Fibroblast of pulmonary artery (primary cell): ENCODE measurements around the gene TPRG1L.

Experiments
- DNase-seq: peaks from one replicate; pipeline ENCODE4 v3.0.0-alpha.2; 2010; ENCODE audit warnings: low read depth
- H3K4me3 ChIP-seq: replicated peaks from 2 replicates; pipeline ENCODE4 v1.5.1; 2011; ENCODE audit warnings: low read depth, mild to moderate bottlenecking, control low read depth, low read length, moderate library complexity
- TF ChIP-seq, protein P1 (sequence below): IDR thresholded peaks from 2 replicates; pipeline ENCODE4 v1.5.1; 2011; ENCODE audit warnings: mild to moderate bottlenecking, control low read depth, low read length, inconsistent platforms; ENCODE audit errors: missing control alignments

The TPRG1L gene

DNA sequence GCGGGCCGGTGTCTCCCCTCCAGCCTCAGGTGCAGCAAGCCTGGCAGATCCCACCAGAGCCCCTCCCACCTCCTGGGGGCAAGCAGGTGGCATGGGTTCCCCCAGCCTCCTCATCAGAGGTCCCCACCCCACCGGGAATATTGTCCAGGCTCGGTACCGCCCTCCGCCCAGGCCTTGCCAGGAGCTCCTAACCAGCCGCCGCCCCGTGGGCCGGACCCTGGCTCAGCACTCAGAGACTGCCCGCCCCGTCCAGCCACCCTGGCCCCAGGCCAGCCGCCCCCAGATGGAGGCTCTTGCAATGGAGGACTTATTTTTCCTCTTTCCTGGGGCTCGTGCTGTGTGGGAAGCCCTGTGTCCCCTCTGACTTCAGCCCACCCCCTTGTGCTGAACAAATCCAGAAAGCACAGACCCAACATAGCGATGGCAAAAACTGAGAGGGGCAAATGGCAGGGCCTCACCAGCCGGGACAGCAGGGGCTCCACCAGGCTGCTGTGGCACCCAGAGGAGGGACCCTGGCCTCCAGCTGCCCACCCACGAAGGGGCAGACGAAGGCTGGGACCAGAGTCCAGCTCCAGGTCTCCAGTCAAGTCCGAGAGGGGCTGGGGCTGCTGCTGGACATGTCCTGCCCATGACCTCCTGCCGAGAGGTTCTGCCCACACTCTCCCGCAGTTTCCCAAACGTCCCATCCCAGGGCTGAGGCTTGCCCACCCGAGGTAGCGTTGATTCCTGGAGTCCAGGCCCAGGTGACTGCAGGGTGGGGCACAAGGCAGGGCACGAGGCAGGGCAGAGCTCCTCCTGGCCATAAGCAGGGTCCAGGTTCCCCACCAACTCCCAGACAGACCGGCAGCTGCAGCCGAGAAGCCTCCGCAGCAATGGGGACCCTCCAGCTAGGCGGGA is 21.0 kb upstream of the TPRG1L start:
- DNase-seq, result no peak
- no peak overlapping the region for H3K4me3 ChIP-seq
- TF ChIP-seq, protein P1, sequence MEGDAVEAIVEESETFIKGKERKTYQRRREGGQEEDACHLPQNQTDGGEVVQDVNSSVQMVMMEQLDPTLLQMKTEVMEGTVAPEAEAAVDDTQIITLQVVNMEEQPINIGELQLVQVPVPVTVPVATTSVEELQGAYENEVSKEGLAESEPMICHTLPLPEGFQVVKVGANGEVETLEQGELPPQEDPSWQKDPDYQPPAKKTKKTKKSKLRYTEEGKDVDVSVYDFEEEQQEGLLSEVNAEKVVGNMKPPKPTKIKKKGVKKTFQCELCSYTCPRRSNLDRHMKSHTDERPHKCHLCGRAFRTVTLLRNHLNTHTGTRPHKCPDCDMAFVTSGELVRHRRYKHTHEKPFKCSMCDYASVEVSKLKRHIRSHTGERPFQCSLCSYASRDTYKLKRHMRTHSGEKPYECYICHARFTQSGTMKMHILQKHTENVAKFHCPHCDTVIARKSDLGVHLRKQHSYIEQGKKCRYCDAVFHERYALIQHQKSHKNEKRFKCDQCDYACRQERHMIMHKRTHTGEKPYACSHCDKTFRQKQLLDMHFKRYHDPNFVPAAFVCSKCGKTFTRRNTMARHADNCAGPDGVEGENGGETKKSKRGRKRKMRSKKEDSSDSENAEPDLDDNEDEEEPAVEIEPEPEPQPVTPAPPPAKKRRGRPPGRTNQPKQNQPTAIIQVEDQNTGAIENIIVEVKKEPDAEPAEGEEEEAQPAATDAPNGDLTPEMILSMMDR, result no peak

DNA sequence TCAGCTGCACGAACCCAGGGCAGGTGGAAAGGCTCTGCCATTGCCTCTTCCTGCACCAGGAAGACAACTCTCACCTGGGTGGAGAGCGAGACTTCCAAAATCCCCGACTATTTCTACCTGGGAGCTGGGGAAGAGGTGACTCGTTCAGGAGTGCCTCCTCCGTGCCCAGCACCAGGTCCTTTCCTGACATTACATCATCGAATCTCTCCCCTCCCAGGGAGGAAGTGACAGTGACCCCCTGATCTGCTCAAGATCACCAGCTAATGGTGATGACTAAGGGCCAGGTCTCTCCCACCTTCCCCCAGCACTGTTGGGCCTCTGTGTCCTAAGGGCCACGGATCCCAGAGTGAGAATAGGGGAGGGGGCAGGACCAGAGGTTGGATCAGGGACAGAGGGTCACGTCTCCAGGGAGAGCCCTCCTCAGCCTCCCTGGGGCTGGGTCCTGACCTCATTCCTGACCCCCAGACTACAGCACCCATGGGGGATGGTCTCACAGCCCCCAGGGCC is 20.3 kb upstream of the TPRG1L start:
- DNase-seq, result no peak
- H3K4me3 ChIP-seq, result no peak overlapping the region
- TF ChIP-seq, protein P1, result no peak

DNA sequence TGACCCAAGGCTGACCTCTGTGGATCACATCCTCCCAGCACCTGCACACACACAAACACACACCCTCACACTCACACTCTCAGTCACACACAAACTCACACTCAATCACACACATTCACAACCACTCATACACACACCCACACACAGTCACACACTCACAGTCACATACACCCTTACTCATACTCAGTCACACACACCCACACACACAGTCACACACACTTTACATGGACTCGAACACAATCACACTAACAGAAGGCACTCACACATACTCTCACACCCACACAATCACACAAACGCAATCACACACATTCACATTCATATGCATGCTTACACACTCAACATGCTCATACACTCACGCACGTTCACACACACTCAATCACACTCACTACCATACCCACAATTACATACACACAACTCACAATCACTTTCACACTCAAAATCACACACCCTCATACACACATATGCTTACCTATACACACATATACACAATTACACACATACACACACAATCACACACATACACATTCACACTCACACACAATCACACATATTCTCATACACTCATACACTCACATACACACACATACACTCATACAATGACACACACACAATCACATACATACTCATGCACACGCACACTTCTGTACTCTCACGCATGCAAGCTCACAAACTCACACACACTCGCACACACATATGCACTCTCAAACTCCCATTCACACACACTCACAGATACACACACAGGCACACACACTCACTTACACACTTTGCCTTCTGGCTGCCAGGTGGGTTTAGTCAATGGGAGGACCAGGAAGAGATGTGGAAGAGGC is 19.6 kb upstream of the TPRG1L start:
- no peak for DNase-seq
- H3K4me3 ChIP-seq, result no peak overlapping the region
- TF ChIP-seq, protein P1, result no peak

DNA sequence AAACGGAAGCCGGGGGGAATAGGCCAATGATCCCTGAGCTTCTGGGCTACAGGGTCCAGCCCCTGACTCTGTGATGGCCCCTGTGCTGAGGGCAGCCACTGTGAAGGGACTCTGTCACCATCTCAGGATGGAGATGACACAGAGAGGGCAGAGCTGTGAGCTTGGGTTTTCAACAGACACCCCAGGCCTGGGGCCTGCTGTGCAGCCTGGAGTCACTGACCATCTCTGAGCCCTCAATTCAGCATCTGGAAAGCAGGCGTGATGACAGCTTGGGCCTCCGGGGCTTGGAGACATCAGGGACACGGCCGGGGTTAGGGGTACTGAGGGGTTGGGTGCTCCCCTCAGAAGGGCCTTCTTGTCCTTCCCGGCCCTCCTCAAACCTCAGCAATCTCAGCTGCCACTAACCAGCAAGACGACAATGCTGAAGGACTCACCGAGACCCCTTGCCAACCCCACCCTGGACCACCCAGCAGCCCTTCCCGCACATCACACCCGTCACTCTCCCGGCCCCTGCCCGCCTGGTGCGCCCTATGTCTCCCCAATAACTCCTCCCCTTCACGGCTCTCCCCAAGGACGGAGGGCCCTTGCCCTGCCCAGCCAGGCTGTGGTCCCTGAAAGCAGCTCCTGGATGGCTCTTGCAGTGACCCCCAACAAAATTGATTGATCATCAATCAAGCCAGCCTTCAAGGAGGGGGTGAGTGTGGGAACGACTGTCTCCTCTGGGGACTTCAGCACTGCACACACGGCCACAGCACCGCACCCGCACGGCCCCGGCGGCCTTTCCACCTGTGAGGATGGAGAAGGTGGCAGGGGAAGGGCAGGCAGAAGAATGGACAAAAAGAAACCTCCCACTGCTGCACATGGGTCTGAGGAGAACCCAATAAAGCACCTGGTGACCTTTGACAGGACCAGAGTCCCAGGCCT is 17.8 kb upstream of the TPRG1L start:
- no peak overlapping the region for H3K4me3 ChIP-seq
- DNase-seq, result no peak
- TF ChIP-seq, protein P1, result no peak

DNA sequence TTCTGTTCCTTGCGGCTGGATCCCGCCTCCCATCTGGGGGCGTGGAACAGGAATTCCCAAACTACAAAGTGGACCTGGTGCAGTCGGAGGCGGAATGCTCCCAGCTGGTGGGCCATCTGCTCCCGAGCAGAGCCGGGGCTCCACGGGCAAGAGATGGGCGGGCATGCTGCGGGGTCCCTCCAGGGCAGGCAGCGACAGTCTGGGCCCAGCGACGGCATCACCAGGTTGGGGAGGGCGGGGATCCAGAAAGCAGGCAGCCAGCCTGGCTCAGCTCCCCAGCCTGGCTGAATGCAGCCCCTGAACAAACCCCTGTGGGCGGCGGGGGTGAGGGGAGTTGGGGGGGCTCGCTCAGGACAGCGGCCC is 17.1 kb upstream of the TPRG1L start:
- TF ChIP-seq, protein P1, result no peak
- no peak for DNase-seq
- H3K4me3 ChIP-seq, result no peak overlapping the region

DNA sequence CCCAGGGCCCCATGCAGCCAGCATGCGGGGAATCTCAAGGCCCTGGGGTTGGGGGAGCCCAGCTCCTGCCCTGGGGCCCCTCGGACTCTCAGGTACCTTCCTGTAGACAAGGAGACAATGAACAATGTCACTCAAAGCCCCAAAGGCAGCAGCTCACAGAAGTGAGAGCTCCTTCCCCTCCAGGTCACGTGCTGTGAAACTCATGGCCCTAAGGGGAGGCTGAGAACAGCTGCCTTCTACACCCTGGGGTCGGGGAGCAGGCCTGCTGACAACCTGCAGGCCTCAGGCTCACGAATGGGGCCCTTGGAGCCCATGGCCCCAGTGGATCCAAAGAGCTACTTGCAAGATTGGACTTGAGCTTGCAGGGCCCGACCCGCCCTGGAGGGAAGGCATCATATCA is 16.7 kb upstream of the TPRG1L start:
- DNase-seq, result no peak
- TF ChIP-seq, protein P1, result no peak
- no peak overlapping the region for H3K4me3 ChIP-seq
